Measurements from ENCODE around the gene SYNGR1.

The SYNGR1 gene

DNA sequence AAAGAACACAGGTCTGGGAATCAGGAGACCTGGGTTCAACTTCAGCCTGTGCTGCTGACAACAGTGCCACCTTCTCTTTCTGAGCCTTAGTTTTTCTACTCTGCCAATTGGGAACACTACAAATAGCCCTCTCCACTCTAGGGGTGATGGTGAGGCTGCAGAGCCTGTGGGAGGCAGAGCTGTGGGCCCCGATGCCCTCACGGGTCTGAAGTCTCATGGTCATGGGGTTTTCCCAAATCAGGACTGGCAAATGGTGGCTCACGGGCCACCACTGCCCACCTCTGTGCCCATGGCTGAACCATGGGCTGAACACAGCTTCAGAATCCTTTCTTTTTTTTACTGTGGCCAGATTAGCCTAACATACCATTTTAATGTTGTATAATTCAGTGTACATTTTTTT lies 19.8 kb downstream of the SYNGR1 start:
- DNase-seq (ENCODE audit: low read depth in 2 of 2), result no peak

DNA sequence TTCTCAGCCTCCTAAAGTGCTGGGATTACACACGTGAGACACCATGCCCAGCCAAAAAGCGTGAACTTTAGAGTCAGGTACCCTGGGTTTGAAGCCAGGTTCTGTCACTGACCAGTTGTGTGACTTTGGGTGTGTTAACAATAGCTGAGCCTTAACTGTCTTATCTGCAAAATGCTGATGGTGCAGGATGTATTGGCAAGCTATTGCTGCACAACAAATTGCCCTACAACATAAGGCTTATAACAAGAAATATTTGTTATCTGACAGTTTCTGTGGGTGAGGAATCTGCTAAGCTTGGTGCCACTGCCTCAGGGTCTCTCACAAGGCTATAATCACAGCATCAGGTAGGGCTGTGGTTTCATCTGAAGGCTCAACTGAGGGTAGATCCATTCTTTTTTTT lies 21.9 kb downstream of the SYNGR1 start:
- DNase-seq (ENCODE audit: low read depth in 2 of 2), result no peak

DNA sequence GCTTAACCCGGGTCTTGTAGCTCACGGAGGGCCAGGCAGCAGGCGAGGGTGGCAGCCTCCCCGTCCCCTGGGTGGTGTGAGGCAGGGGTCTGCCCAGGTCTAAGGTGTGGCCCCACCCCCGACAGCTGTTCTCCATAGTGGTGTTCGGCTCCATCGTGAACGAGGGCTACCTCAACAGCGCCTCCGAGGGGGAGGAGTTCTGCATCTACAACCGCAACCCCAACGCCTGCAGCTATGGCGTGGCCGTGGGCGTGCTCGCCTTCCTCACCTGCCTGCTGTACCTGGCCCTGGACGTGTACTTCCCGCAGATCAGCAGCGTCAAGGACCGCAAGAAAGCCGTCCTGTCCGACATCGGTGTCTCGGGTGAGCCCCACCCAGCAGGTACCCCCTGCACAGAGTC lies 24.4 kb downstream of the SYNGR1 start:
- no peak for DNase-seq (ENCODE audit: low read depth in 2 of 2)

DNA sequence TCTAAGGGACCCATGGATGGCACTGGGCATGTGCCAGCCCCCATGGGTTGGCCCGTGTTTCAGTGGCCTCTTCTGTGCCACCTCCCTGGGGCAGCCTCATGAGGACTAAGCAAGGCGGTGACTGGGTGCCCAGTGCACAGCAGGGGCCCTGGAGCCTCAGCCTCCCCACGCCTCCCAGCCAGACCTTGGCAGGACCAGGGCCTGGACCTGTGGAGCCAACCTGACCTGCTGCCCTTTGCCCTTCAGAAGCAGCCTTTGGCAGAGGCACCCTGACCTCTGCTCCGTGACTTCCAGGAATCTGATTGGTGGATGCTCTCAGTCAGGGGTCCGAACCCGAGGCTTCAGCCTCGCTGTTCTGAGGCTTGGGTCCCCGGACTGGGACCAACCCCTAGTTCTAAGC lies 25.0 kb downstream of the SYNGR1 start:
- DNase-seq (ENCODE audit: low read depth in 2 of 2), result no peak

DNA sequence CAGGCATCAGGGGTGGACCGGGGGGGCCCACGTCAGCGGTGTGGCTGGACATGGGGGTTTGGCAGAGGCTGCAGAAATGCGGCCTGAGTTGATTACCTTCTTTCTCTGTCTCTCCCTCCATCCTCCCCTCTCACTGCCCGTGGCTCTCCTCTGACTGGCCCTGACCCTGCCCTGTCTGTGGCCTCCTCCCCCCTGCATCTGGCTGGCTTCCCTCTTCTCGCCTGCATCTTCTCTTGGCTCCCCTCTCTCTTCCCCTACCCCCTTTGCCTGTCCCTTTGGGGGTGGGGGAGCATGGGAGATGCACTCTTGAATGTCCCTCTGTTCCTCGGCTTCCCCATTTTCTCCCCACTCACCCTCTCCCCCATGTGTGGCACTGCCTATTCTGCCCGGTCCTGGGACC lies 25.9 kb downstream of the SYNGR1 start:
- no peak for DNase-seq (ENCODE audit: low read depth in 2 of 2)

DNA sequence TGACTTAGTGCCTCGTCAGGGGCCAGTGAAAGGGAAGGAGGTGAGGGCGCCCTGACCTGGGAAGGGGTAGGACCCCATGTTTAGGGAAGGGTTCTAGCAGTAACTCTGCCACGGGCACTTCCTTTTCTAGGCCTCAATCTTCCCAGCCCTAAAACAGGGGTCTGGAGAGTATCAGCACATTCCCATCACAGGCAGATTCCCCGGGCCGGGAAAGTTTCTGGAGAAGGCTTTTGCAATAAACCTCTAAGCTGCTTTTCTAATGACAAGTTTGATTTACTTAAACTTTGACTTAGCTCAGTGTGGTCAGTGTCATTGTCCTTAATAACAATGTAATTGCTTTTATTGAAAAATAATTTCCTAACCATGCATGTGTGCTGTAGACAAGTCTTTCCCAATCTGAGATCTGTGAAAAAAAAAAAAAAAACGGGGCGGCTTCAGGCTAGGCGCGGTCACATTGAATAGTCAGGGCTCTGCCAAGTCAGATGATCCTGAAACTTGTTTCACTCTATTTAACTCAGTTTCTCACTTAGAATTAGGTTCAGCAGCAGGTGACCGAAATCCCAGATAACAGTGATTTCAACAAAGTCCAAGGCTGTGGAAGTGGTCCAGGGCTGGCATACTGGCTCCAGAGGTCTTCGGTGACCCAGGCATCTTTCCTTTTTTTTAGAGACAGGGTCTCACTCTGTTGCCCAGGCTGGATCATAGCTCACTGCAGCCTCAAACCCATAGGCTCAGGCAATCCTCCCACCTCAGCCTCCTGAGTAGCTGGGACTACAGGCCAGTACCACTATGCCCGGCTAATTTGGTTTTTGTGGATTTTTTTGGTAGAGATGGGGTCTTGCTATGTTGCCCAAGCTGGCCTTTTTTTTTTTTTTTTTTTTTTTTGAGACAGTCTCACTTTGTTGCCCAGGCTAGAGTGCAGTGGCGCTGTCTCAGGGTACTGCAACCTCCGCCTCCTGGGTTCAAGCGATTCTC lies 30.3 kb downstream of the SYNGR1 start:
- DNase-seq (ENCODE audit: low read depth in 2 of 2), result no peak

DNA sequence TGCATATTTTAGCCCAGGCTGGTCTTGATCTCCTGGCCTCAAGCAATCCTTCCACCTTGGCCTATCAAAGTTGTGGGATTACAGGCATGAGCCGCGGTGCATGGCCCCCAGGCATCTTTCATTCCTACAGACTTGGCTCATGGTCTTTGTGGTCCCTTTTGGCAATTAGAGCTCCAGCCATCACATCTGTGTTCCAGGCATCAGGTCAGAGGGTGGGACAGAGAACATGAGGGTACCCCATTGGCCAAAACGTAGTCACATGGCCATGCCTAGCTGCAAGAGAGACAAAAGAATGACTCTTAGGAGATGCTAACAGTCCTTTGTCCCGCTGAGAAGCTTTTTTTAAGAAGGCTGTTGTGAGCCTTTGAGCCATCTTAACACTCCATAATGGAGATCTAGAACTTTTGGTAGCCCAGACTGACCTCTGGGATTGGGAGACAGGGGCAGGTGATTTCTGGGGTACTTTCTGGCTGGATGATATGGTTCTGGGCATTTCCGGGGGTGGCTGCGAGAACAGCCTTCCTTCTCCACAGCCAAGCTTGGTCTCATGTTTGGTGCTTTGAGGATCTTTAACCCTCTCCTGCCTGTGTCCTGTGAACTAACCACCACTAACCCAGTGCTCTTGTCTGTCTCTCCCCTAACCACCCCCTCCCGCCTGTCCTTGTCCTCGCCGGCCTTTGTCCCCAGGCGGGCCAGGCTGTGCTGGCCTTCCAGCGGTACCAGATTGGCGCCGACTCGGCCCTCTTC lies 31.4 kb downstream of the SYNGR1 start:
- DNase-seq (ENCODE audit: low read depth in 2 of 2), result no peak

DNA sequence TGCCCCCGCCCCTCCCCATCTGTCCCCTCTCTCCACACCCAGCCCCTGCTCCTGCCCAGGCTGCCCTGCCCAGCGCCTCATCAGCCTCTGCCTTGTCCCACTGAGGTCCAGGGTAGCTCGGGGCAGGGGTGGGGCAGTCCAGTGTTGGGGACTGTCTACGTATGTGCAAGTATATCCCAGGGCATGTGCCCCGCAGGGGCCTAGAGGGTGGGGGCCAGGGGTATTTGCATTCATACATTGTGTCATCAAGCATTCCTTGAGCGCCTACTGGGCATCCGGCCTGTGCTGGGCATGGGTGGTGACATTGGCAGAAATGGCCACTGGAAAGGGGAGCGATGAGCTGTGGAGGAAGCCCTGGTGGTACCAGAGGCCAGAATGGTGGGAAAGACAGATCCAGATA lies 32.1 kb downstream of the SYNGR1 start:
- DNase-seq (ENCODE audit: low read depth in 2 of 2), result no peak

DNA sequence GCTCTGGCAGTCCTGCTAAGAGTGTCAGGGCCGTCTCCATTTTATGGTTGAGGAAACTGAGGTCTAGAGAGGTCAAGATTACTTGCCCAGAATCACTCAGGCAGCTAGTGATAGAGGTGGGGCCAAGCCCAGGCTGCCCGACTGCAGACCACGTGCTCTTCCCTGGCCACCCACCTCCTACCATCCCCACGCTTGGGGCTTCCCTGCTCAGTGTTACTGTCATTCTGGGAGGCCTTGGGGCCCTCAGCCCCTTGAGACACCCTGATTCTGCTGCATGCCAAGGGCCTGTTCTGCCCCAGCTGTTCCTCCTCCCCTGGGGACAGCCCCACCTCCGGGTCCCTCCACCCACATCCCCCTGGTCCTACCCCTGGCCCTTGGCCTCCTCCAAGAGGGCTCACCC lies 32.6 kb downstream of the SYNGR1 start:
- no peak for DNase-seq (ENCODE audit: low read depth in 2 of 2)

DNA sequence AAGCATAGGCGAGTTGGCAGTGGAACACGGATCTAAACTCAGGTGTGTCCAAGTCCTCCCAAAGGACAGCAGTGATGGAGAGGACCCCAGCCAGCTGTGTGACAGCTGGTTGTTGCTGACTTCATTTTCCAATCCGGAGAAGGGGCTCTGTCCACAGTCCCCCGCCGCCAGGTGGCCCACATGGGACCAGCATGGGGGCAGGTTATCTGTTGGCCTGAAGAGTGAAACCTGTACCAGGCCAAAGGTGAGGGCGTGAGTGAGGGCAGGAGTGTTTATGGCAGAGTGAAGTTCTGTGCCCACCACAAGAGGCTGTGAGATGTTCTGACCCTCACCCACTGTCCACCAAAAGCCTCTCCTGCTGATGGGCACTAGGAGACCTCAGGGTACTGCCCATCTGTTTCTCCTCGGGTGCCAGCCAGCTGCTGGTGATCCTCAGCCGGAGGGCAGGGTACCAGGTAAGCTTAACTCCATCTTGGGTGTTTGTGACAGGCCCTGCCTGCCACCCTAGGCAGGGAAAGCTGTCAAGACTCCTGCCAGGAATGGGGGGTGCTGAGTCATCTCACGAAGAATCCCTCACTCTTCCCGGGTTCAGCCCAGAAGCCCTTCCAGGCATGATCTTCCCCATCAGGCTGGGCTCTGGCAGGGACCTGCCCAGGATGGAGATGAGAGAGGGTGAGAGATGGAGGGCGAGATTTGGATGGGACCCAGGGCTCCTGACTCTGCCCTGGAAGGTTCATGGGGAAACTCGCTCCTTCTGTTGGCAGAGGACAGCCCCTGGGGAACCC lies 34.2 kb downstream of the SYNGR1 start:
- DNase-seq (ENCODE audit: low read depth in 2 of 2), result no peak

DNA sequence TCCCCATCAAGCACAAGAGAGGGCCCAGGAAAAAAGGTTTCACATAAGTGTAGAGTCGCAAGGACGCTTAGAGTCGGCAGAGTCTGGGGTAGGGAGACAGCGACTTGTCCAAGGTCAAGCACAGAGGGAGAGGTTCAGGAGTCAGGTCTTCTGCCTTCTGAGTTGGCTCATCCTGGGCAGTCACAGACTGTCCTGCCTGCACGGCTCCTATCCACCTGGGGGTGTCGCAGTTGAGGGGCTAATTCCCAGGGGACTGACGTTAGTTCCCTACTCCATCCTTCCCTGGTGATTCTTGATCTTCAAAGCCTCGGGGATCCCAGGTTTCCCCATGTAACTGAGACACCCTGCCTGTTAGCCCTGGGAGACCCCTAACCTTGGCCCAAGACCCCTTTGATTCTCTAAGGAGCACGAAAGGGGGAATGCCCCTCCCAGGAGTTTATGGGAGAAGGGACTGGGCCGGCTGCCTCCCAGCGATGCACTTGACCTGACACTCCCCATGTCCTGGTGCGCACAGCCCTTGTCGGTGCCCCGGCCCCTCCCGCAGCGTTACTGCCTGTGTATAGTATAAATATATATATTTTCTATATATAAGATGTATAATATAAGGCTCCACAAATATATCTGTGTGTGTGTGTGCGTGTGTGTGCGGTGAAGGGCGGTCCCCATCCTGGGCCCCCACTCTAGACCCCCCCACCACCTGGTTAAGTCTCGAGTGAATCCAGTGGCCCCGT lies 35.1 kb downstream of the SYNGR1 start:
- DNase-seq (ENCODE audit: low read depth in 2 of 2), result no peak

DNA sequence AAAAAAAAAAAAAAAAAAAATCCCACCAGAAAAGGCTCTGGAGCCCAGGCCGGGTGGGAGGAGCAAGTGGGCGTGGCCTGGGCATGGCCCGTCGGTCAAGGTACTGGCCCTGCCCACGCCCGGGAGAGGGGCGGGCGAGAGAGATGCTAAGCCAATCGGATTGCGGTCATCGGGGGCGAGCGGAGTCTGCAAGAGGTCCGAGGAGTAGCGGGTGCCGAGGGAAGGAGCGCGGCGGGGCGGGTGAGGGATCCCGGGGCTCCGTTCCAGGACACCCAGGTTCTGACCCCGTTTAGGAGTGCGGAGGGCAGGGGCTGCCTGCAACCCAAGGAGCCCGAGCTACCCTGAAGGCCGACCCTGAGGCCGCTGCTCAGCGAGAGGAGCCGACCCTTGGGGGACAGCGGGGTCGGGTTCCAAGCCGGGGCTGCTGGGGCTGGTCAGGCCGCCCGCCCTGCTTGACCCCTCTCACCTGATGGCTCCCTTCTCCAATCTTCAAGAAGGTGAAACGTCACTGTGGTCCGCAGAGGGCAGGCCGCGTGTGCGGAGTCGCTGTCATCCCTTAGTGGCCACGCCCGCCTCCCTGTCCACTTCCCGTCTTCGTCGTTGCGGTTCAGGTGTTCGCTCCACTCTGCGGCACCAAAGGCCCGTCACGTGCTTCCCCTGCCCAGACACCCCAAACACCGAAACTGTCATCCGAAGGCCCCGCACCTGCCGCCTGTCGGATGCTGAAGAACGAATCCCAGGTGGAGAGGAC lies 38.6 kb downstream of the SYNGR1 start:
- DNase-seq (ENCODE audit: low read depth in 2 of 2), result peak; percentile 39 to 71

DNA sequence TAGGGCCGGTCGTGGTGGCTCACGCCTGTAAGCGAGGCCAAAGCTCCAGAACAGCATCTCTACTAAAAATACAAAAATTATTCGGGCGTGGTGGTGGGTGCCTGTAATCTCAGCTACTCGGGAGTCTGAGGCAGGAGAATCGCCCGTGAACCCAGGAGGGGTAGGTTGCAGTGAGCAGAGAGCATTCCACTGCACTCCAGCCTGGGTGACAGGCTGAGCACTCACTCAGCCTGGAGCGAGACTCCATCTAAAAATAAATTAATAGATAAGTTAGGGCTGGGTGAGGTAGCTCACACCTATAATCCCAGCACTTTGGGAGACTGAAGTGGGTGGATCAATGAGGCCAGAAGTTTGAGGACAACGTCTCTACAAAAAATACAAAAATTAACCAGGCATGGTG lies 39.6 kb downstream of the SYNGR1 start:
- no peak for DNase-seq (ENCODE audit: low read depth in 2 of 2)

DNA sequence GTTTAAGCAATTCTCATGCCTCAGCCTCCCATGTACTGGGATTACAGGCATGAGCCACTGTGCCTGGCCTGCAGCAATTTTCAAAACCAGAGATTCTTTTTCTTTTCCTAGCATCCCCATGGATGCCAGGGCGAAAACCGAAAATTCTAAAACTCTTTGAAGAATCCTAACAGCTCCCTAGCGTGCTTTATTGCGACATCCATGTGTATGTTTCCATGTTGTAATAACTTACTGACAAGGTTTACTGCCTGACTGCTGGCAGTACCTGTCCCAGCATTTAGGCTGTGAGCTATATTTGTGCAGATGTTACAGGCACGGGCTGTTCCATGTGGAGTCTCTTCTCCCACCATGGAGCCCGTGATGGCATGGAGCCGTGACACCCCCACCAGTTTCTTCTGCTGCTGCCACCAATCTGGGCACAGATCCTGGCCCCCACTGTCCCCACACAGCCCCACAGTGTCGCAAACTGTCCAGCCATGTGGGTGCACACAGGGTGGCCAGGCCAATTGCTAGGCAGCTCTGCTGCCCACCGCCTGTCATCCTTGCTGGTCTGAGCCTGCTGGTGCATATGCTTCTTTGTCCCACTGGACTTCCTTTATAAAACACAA lies 42.7 kb downstream of the SYNGR1 start:
- no peak for DNase-seq (ENCODE audit: low read depth in 2 of 2)

DNA sequence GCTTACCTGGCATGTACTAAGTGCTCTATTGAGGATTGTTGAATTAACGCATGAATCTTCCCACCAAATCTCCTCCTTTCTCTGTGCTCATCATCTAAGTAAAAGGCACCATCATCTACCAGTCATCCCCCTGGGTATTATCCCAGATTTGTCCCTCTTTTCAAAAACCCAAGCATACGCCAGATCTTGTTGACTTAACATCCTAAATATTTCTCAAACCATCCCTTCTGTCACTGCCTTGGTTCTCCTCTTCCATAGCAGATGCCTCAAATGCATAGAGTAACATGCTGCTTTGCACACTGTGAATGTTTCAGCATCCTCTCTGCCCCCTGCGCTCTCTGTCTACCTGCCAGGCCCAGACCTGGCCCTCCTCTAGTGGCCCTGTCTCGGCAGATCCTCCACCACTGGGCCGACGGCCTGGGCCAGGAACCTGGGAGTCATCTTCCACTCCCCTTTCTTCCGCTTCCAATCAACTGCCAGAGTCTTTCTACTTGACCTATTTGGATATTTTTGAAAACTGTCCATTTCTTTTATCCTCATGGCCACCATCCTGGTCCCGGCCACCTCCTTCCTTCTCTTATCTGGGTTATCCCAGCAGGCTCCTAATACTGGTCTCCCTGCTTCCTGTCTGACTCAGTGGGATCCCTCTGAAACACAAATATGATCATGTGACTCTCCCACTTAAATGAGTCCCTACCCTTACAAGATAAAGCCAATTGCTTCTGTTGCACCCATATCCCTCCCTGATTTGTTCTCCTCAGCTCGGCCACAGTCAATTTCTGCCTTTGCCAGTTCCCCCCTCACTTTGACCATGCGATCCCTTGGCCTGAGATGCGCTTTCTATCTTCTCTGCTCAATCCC lies 46.4 kb downstream of the SYNGR1 start:
- DNase-seq (ENCODE audit: low read depth in 2 of 2), result no peak

DNA sequence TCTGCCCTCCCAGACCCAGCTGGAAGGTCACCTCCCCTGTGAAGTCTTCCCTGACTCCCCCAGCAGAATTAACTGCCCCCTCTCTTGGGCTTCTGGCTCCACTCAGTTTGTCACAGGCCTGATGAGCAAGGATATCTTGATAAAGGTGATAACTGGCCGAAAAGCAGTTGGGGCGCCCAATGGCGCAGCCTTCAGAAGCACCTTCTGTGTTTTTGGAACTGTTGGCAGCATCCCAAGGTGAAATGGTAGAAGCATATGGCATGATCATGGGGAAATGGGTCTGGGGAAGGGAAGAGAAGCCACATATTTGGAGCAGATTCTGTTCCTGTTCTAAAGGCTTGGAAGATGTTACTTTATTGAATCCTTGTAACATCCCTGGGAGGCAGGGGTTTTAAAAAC lies 47.0 kb downstream of the SYNGR1 start:
- no peak for DNase-seq (ENCODE audit: low read depth in 2 of 2)

DNA sequence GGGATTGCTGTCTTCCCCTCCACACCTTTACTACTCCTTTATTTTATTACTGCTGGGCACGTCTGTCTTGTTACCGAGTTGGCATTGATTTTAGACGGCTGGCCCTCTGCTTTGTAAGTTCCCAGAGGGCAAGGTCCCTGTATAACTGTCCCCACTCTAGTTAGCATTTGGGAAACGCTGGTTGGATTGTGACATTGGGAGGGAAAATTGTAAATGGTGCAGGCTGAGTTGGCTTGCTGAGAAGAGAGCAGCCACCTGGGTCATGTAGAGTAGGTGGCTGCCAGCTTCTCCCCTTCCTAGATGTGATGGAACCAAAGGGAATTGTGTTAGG lies 51.5 kb downstream of the SYNGR1 start:
- DNase-seq (ENCODE audit: low read depth in 2 of 2), result no peak

DNA sequence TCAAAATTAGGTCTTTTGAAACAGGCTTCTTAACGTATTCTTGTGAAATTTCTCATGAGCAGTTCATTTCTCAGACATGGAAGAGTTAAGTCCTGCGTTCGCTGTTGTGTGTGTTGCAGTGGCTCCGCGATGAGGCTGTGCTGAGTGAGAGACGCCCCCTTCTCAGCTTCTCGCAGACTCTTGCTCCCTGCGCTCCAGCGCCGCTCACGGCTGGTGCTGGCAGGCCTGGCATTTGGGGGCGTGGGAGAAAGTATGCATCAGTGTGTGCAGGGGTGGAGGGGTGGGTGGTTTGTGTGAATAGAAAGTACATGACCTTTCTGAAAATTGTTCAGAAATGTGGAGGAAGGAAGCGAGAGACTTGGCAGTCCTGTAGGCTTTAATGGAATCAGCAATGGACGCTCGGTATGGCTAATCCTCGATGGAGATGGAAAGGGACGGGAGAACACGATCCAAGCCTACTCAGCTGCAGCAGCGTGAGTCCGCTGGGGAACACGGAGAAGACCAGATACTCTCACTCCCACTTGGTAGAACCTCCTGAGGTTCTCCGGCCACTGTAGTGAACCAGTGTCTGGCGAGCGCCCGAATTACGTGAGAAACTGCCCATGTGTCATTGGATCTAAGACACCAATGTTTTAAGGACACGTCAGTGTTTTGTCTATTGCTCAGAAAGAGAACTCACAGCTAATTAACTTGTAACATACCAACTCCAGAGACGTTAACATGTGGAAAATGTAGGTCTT lies 55.7 kb downstream of the SYNGR1 start:
- DNase-seq (ENCODE audit: low read depth in 2 of 2), result peak in 1 of 2 donors; percentile 15

DNA sequence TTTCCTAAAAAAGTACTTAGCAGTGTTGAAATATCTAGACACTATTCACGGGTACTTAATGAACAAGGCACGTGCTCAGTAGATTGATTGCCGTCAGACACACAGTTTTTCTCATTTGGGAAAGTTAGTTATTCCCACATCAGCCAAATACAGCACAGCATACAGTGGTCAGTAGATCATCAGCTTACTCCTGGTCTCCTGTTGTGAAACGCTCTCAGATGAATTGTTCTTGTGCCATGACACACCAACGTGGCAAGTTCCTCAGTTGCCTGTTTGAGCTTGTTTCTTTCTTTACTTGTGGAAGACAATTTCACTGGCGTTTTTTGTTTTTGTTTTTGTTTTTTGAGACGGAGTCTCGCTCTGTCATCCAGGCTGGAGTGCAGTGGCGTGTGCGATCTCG lies 58.4 kb downstream of the SYNGR1 start:
- no peak for DNase-seq (ENCODE audit: low read depth in 2 of 2)

Data from stimulated activated CD4-positive, alpha-beta T cell treated with anti-CD3 and anti-CD28 coated beads, Interleukin-4, amount 100 ng/mL, for 48 hours (primary cell).